Osteoblast (primary cell): Measurements from ENCODE around the gene FAM47E. TPM values are rescaled to one million over a fixed set of nuclear protein-coding genes. Genes with fewer than 3 reads are reported as not detected.

ENCODE experiments used
- DNase-seq: peaks from one replicate; pipeline ENCODE4 v3.0.0; 2011; ENCODE audit warnings: low spot score, mixed read lengths; ENCODE audit not compliant: insufficient read length; ENCODE audit errors: missing footprints
- H2AFZ ChIP-seq: 2 replicates; pipeline ENCODE4 v1.6.0; 2011; ENCODE audit warnings: mild to moderate bottlenecking, low read length
- H3K27ac ChIP-seq: 2 replicates; pipeline ENCODE4 v1.5.1; 2011; ENCODE audit warnings: mild to moderate bottlenecking, low read depth, low read length, moderate library complexity
- H3K27me3 ChIP-seq: 2 replicates; pipeline ENCODE4 v1.6.0; 2012; ENCODE audit warnings: mild to moderate bottlenecking, control low read depth, inconsistent platforms, low read length, moderate library complexity; ENCODE audit not compliant: insufficient read depth
- H3K36me3 ChIP-seq: 2 replicates; pipeline ENCODE4 v1.5.1; 2011; ENCODE audit warnings: mild to moderate bottlenecking, low read length, control low read depth, moderate library complexity; ENCODE audit not compliant: insufficient read depth
- H3K4me1 ChIP-seq: 2 replicates; pipeline ENCODE4 v1.5.1; 2011; ENCODE audit warnings: mild to moderate bottlenecking, low read length, control low read depth, moderate library complexity; ENCODE audit not compliant: insufficient read depth
- H3K4me2 ChIP-seq: 2 replicates; pipeline ENCODE4 v1.6.0; 2011; ENCODE audit warnings: mild to moderate bottlenecking, low read length; ENCODE audit not compliant: insufficient read depth
- H3K4me3 ChIP-seq: fragments of 200-600 bp; sonication (generic); 3 replicates; pipeline ENCODE4 v1.5.1; 2012; ENCODE audit warnings: mild to moderate bottlenecking, low read length, inconsistent platforms; ENCODE audit not compliant: insufficient read depth
- H3K79me2 ChIP-seq: 2 replicates; pipeline ENCODE4 v1.6.0; 2012; ENCODE audit warnings: mild to moderate bottlenecking, low read length, control low read depth, inconsistent platforms; ENCODE audit not compliant: insufficient read depth
- H3K9me3 ChIP-seq: 2 replicates; pipeline ENCODE4 v1.5.1; 2011; ENCODE audit warnings: low read depth, low read length, control low read depth
- H4K20me1 ChIP-seq: 2 replicates; pipeline ENCODE4 v1.6.0; 2012; ENCODE audit warnings: mild to moderate bottlenecking, low read length, control low read depth; ENCODE audit not compliant: insufficient read depth
- total RNA-seq: library from RNA; depleted of rRNA; stranded (reverse); fragments of >200 nt; gene quantifications from 2 replicates; pipeline ENCODE4 v1.2.3, GENCODE V29; 2012
- TF ChIP-seq, protein P1 (sequence below): IDR thresholded peaks from 2 replicates; pipeline ENCODE4 v1.5.1; 2011; ENCODE audit warnings: mild to moderate bottlenecking, low read depth, low read length, moderate library complexity; ENCODE audit errors: extremely low read depth

FAM47E gene
- total RNA-seq, 1 donor: 0.36 TPM

DNA sequence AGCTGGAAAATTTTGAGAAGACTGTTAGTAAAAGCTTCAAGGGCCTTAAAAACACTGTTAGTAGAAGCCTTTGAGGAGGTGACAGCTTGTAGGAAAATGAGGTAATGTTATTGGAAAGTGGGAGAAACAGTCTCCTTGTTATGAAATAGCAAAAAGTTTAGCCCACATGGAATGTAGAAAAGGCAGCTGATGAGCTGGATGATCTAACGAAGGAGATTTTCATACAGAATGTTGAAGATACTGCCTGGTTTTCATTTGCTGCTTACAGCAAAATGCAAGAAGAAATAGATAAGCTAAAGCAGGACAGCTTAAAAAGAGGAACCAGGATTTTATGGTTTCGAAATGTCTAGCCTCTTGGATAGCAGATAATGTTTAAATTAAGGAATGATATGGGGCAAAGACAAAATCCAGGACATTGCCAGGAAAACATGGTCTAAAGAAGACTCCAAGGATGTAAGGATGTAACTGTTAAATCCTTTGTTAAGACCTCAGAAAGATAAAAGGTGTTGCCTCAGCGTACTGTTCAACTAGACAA, 44.8 kb downstream of the FAM47E start:
- no peak for DNase-seq
- H3K79me2 ChIP-seq: no peaks in the 10 kb centered on the region
- H3K9me3 ChIP-seq: no peaks in the 10 kb centered on the region
- peaks cover 6% of the 10 kb centered on the region for H3K4me1 ChIP-seq
- H3K27me3 ChIP-seq: no peaks in the 10 kb centered on the region
- H3K4me2 ChIP-seq: no peak overlapping the region
- H2AFZ ChIP-seq: no peak overlapping the region
- H3K27ac ChIP-seq: no peak overlapping the region
- peaks cover under 1% of the 10 kb centered on the region for H4K20me1 ChIP-seq
- H3K4me3 ChIP-seq: no peak overlapping the region
- TF ChIP-seq, protein P1, sequence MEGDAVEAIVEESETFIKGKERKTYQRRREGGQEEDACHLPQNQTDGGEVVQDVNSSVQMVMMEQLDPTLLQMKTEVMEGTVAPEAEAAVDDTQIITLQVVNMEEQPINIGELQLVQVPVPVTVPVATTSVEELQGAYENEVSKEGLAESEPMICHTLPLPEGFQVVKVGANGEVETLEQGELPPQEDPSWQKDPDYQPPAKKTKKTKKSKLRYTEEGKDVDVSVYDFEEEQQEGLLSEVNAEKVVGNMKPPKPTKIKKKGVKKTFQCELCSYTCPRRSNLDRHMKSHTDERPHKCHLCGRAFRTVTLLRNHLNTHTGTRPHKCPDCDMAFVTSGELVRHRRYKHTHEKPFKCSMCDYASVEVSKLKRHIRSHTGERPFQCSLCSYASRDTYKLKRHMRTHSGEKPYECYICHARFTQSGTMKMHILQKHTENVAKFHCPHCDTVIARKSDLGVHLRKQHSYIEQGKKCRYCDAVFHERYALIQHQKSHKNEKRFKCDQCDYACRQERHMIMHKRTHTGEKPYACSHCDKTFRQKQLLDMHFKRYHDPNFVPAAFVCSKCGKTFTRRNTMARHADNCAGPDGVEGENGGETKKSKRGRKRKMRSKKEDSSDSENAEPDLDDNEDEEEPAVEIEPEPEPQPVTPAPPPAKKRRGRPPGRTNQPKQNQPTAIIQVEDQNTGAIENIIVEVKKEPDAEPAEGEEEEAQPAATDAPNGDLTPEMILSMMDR: no peak
- H3K36me3 ChIP-seq: no peaks in the 10 kb centered on the region

DNA sequence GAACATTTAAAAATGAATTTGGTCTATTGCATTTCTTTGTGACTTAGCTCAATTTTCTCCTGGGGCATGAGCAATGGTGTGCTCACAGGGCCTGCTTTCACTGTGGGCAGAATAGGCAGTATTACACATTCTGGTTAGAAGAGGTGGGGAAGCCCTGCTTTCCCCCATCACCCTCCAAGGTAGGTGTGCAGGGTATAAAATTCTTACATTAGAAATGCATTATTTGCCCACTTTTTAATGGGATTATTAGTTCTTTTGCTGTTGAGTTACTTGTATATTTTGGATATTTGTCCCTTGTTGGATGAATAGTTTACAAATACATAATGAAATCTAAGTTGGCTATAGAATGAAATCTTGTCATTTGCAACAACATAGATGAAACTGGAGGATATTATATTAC, 46.7 kb downstream of the FAM47E start:
- Histone ChIP-seq H3K36me3 (no peaks in the 10 kb centered on the region), H3K4me2 (no peak overlapping the region), H2AFZ (no peak overlapping the region), H3K9me3 (no peaks in the 10 kb centered on the region), H3K27me3 (no peaks in the 10 kb centered on the region), H4K20me1 (peaks cover 3% of the 10 kb centered on the region), H3K4me1 (peaks cover 15% of the 10 kb centered on the region), H3K4me3 (no peak overlapping the region), H3K79me2 (no peaks in the 10 kb centered on the region), H3K27ac (no peak overlapping the region)
- DNase-seq: no peak
- TF ChIP-seq, protein P1: no peak

GRCh38 chr4:76300012-76300411, 48.5 kb downstream of the FAM47E start:
- TF ChIP-seq, protein P1: no peak
- Histone ChIP-seq H2AFZ (no peak overlapping the region), H3K4me1 (peaks cover 15% of the 10 kb centered on the region)

GRCh38 chr4:76301068-76301774, 49.7 kb downstream of the FAM47E start:
- no peaks in the 10 kb centered on the region for H3K9me3 ChIP-seq
- H4K20me1 ChIP-seq: peaks cover 3% of the 10 kb centered on the region
- peak overlapping the region; percentile 62 for H3K4me2 ChIP-seq
- H3K79me2 ChIP-seq: peaks cover 9% of the 10 kb centered on the region
- peaks cover 20% of the 10 kb centered on the region for H3K4me1 ChIP-seq
- TF ChIP-seq, protein P1: no peak
- H3K27me3 ChIP-seq: no peaks in the 10 kb centered on the region
- no peaks in the 10 kb centered on the region for H3K36me3 ChIP-seq
- H2AFZ ChIP-seq: no peak overlapping the region
- no peak overlapping the region for H3K4me3 ChIP-seq
- peak overlapping the region; percentile 41 for H3K27ac ChIP-seq
- DNase-seq: peak; percentile 82

More at GRCh38 chr4:76300012-76300411, 48.5 kb downstream of the FAM47E start:
- no peaks in the 10 kb centered on the region for H3K27me3 ChIP-seq
- no peak overlapping the region for H3K4me3 ChIP-seq
- DNase-seq: no peak
- no peak overlapping the region for H3K27ac ChIP-seq
- H3K9me3 ChIP-seq: no peaks in the 10 kb centered on the region
- H3K79me2 ChIP-seq: peaks cover 3% of the 10 kb centered on the region
- H3K36me3 ChIP-seq: no peaks in the 10 kb centered on the region
- no peak overlapping the region for H3K4me2 ChIP-seq
- H4K20me1 ChIP-seq: peaks cover 3% of the 10 kb centered on the region
